Measurements from ENCODE around the gene CCDC40. TPM values are rescaled to one million over a fixed set of nuclear protein-coding genes. Genes with fewer than 3 reads are reported as not detected.
"Not testable (repeated sequence)": the region's sequence is repeated elsewhere in the genome, so short reads cannot be mapped to it uniquely, and the experiment has no call there.

CCDC40 gene
- total RNA-seq, 1 donor from 2014 or later, result 9.0 TPM

DNA sequence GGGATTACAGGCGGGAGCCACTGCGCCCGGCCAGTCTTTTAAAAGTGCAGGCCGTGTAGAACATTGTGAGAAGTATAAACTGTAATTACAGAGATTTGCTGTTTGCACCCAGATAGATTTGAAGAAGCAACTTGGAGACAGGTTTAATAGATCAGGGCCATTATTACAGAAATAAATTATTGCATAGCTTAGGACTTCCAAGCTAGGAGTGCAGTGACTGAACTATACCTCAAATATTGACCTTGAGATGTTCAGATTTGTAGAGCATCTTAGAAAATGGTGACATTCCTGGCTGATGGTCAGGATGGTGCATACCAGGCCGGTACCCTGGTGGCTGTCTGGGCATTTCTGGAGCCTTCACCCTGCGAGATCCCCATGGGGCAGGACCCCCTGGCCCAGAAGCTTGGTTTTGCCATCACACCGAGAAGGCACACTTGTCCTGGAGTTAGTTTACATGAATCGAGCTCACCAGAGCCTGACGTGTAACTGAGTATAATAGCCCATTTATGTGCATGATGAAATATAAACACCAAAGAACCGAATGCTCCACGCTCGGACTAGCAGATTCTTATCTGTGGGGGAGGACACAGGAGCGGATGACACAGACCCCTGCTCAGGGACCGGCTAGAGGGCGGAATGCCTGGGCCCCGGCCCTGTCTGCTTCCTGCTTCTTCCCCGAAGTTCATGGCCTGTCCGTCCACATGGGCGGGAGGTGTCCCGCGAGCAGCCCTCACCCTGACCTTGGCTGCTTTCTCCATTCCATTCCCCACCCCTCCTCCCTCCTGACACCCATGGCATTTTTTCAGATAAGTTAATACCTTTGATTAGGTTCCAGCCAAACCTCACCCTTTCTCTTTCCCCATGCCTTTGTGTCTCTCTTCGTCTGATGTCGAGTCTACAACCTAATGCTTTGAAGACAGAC is 32.1 kb downstream of the CCDC40 start:
- intact Hi-C loops (cut with DNase I), result no loop called here
- DNase-seq (ENCODE audit: low spot score), result no peak

DNA sequence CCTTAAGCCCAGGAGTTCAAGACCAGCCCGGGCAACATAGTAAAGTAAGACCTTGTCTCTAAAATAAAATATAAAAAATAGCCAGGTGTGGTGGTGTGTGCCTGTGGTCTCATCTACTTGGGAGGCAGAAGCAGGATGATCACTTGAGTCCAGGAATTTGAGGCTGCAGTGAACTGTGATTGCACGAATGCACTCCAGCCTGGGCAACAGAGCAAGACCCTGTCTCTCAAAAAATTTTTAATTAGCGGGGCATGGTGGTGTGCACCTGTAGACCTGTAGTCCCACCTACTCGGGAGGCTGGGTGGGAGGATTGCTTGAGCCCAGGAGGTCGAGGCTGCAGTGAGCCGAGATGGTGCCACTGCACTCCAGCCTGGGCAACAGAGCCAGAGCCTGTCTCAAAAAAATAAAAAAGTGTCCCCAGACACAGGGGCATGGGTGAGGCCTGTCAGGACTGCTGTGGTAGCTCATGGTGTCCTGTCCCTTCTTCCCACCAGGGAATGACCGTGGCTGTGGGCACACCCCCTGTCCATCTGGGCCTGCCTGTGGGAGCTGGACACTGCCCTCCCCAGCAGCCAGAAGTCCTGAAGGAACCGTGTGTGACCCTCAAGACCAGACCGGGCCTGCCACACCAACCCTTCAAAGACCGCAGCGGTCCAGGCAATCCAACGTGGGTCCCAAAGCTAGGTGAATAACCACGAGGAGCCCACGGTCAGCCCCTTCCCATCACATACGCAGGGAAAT is 34.1 kb downstream of the CCDC40 start:
- intact Hi-C loops (cut with DNase I), result no loop called here
- no peak for DNase-seq (ENCODE audit: low spot score)

DNA sequence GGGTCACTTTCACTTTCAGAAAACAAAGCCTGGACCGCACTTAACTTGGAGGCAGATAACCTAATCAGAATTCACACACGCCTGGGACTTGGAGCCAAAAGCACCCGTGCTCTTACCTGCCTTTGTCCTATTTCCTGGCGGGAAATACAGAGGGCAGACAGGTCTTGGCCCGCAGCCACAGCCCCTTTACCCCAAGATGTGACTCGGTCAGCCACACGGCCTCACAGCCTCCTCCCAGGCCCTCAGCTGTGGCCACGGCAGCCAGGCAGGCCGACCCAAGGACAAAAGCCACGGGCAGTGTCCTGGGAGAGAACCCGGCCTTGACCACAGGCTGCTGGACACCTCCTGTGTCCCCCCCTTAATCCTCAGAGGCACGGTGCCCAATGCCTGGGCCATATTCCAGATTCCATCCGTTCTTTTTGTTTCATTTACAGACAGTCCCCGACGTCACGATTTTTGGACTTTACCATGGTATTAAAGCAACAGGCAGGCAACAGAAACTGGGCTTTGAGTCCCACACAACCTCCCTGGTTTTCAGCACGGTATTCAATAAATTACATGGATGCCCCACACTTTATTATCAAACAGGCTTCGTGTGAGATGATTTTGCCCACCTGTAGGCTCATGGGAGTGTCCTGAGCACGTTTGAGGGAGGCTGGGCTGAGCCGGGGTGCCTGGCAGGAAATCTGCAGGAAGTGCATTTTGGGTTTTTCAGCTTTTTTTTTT is 34.8 kb downstream of the CCDC40 start:
- intact Hi-C loops (cut with DNase I), result no loop called here
- DNase-seq (ENCODE audit: low spot score), result peak; percentile 77

DNA sequence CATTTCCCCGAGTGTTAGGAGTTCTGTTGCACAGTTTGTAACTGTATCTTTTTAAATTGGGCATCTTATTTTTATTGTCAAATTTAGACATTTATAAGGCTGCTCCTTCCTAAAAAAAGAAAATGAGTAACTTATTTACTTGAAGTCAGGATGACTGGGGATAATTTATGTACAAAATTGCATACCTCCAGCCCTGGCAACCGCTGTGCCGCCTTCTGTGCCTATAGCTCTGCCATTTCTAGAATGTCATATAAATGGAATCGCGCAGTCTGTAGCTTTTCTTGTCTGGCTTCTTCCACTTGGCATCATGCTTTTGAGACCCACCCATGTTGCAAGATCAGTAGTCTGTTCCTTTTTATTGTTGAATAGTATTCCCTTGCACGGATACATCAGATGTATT is 36.0 kb downstream of the CCDC40 start:
- no peak for DNase-seq (ENCODE audit: low spot score)
- intact Hi-C loops (cut with DNase I), result no loop called here

DNA sequence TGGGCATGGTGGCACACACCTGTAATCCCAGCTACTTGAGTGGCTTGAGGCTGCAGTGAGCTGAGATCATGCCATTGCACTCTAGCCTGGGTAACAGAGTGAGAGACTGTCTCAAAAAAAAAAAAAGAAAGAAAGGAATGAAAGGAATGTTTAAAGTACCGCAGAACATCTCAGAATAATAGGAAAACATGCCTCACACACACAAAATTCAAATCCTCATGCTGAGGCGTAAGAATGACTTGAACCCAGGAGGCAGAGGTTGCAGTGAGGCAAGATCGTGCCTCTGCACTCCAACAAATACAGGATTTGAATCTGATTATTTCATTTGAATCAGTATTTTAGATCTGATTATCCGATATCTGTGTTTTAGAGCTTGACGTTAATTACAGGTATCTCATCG is 43.6 kb downstream of the CCDC40 start:
- intact Hi-C loops (cut with DNase I), result loop anchor here (5.0 kb wide), 1 partner anchor 73 kb away; no protein-coding TSS in a partner anchor
- no peak for DNase-seq (ENCODE audit: low spot score)

DNA sequence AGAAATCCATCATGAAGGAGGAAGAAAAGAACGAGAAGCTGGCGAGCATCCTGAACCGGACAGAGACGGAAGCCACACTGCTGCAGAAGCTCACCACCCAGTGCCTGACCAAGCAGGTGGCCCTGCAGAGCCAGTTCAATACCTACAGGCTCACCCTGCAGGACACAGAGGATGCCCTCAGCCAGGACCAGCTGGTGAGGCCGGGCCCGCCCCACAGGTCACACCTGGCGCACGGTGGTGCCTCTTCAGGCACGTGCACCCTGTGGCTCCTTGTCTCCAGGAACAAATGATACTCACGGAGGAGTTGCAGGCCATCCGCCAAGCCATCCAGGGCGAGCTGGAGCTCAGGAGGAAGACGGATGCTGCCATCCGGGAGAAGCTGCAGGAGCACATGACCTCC is 45.2 kb downstream of the CCDC40 start:
- DNase-seq (ENCODE audit: low spot score), result no peak
- intact Hi-C loops (cut with DNase I), result loop anchor here (5.0 kb wide), 1 partner anchor 74 kb away; no protein-coding TSS in a partner anchor

DNA sequence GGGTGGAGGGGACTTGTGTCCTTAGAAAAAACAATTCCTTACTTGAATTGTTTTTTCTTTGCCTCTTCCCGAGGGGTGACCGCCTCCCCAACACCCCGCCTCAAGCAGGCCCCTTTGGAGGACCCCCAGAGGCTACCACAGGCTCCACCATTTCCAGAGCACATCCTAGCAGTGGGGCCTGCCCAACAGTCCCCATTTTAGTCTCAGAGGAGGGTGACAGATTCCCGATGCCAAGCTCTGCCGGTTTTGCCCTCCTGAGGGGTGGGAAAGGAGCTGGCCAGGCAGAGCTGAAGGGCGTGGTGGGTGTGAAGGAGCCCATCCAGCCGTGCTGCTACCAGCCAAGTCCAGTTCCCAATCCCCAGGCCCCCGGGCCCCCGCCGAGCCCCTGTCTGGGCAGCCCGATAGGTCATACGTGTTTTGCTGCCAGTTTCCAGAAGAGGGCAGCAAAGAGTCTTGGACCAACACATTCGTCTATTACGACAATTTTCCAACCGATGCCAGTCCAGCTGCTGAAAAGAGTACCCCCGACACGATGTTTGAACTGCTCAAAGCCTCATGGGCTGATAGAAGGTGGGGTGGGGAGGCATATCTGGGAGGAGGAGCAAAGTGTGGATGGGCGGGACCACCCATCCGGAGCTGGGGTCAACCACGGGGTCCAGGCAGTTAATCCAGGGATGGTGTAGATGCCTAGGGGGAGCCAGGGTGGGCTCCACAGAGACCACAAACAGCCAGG is 46.1 kb downstream of the CCDC40 start:
- intact Hi-C loops (cut with DNase I), result loop anchor here (5.0 kb wide), 1 partner anchor 75 kb away; no protein-coding TSS in a partner anchor
- no peak for DNase-seq (ENCODE audit: low spot score)

DNA sequence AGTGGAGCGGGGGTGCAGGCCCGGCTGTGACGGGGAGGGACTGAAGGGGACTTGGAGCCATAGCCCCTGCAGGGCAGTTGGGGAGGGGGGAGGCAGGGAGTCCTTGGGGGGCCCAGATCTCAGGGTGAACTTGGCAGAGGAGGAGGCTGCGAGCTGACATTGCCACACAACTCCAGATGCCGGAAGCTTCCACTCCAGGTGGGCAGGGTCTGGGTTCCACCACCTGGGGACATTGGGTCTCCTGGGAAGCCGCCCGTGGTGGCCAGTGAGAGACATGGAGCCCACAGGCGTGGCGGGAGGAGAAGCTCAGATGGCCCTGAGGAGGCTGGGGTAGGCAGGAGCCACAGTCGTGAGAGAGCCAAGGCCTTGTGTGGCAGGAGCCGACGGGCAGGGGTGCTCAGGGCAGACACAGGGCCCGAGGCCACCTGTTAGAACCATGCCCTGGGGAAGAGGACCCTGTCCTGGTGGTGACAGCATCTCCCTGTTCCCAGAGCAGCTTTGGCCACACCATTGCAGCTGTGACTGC is 46.8 kb downstream of the CCDC40 start:
- intact Hi-C loops (cut with DNase I), result loop anchor here (5.0 kb wide), 1 partner anchor 76 kb away; no protein-coding TSS in a partner anchor
- DNase-seq (ENCODE audit: low spot score), result no peak

DNA sequence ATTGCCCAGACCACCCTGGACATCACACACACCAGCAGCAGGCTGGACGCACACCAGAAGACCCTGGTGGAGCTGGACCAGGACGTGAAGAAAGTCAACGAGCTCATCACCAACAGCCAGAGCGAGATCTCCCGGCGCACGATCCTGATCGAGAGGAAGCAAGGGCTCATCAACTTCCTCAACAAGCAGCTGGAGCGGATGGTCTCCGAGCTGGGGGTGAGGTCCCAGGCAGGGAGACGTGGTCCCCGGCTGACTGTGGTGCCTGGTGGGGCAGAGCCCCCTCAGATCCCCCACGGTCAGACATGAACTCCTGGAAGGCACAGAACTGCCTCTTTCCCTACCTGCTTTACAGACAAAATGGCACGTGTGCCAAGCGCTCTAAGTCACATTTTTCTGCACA is 48.3 kb downstream of the CCDC40 start:
- intact Hi-C loops (cut with DNase I), result loop anchor here (5.0 kb wide), 1 partner anchor 77 kb away; no protein-coding TSS in a partner anchor
- DNase-seq (ENCODE audit: low spot score), result no peak

DNA sequence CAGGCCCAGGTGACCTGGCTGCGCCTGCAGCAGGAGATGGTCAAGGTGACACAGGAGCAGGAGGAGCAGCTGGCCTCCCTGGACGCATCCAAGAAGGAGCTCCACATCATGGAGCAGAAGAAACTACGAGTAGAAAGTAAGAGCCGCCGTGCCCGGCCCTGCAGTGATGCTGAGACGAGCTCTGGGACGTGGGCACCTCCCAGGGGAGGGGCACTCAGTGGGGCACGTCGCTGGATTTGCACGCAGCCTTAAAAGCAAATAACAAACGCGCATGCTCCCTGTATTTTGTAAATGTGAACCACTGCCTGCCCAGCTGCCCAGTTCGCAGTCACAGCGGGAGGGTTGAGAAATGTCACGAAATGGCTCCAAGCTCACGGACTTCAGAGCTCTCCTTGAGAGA is 49.6 kb downstream of the CCDC40 start:
- no peak for DNase-seq (ENCODE audit: low spot score)
- intact Hi-C loops (cut with DNase I), result no loop called here

DNA sequence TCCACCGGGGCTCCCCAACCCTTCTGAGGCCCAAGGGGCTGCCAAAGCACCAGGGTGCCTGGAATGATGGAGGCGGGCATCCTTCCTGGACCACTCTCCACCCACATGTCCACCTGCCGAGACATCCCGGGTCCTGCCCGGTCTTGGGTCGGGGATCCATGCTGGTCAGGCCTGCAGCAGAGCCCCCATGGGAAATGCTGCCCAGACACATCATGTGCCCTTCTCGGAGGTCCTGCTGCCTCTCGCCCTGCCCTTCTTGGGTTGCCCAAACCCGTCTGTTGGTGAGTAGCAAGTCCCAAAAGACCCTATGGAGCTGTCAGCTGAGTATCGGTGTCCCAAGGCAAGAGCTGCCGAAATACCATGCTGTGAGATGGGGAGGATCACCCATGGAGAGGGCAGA is 50.2 kb downstream of the CCDC40 start:
- no peak for DNase-seq (ENCODE audit: low spot score)
- intact Hi-C loops (cut with DNase I), result no loop called here

DNA sequence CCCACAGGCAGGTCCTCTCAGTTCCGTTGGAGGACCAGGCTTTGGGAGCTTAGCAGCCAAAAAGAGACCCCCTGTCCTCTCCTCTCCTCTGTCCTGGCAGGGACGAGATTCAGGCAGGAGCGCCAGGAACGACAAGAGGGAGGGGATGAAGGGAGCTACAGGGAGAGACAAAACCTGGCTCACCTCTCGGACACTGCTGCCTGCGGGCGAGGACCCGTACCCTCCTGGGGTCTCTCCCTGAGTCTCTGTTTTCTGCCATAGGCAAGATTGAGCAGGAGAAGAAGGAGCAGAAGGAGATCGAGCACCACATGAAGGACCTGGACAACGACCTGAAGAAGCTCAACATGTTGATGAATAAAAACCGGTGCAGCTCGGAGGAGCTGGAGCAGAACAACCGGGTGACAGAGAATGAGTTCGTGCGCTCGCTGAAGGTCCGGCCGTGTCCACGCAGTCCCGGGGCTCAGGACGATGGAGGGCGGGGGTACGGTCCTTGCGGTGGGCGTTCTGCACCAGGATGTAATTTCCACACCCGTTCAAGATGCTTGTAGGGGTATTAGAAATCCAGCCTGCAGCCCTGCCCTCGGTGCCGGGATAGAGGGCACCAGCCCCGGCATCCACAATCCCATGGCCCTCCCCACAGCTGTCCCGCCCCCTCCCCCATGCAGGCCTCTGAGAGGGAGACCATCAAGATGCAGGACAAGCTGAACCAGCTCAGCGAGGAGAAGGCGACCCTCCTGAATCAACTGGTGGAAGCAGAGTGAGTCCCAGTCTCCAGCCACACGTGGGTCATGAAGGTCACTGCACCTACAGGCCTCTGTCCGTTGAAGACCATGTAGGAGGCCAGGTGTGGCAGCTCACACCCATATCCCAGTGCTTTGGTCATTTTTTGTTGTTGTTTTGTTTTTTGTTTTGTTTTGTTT is 51.2 kb downstream of the CCDC40 start:
- intact Hi-C loops (cut with DNase I), result no loop called here
- no peak for DNase-seq (ENCODE audit: low spot score)

DNA sequence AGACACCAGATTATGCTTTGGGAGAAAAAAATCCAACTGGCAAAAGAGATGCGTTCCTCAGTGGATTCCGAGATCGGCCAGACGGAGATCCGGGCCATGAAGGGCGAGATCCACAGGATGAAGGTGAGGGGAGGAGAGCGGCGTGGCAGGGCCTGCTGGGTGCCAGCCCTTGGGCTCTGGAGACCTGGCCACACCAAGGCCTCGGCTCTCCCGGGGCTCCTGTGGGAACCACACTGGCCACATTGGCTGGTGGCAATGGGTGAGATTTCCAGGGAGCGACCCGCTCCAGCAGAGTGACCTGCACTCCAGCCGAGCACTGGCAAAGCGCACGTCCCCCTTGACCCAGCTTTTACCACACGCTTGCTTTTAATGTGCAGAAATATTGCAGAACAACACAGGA is 53.3 kb downstream of the CCDC40 start:
- DNase-seq (ENCODE audit: low spot score), result no peak
- intact Hi-C loops (cut with DNase I), result no loop called here

DNA sequence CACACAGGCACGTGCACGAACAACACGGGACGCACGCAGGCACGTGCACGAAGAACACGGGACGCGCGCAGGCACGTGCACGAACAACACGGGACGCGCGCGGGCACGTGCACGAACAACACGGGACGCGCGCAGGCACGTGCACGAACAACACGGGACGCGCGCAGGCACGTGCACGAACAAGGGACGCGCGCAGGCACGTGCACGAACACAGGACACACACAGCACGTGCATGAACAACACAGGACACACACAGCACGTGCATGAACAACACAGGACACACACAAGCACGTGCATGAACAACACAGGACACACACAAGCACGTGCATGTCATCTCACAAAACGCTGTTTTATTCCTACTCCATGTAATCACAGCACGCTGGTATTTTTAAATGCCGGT is 53.7 kb downstream of the CCDC40 start:
- intact Hi-C loops (cut with DNase I); DNase-seq (ENCODE audit: low spot score): not testable (repeated sequence)

DNA sequence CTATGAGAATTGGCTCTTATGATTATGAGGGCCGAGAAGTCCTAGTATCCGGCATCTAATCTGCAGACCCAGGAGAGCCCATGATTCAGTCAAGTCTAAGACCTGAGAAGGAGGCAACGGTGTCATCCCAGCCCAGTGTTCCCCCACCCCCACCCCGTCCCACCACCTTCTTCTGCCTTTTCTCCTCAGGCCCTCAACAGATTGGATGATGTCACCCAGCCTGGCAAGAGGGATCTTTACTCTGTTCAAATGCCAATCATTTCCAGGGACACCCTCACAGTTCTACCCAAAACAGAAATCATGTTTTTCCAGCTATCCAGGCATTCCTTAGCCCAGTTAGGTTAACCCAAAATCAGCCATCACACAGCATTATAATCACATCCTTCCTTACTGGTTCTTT is 54.9 kb downstream of the CCDC40 start:
- DNase-seq (ENCODE audit: low spot score), result no peak
- intact Hi-C loops (cut with DNase I), result no loop called here

DNA sequence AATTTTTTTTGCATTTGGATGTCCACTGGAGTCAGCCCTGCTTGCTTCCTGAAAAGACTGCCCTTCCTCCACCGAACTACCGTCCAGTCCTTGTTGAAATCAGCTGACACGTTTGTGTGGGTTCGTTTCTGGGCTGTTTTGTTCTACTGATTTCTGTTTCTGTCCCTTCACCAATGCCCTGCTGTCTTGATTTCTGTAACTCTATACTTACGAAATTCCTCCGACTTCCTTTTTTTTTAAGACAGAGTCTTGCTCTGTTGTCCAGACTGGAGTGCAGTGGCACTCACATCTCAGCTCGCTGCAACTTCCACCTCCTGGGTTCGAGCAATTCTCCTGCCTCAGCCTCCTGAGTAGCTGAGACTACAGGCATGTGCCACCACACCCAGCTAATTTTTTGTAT is 56.5 kb downstream of the CCDC40 start:
- no peak for DNase-seq (ENCODE audit: low spot score)
- intact Hi-C loops (cut with DNase I), result no loop called here

DNA sequence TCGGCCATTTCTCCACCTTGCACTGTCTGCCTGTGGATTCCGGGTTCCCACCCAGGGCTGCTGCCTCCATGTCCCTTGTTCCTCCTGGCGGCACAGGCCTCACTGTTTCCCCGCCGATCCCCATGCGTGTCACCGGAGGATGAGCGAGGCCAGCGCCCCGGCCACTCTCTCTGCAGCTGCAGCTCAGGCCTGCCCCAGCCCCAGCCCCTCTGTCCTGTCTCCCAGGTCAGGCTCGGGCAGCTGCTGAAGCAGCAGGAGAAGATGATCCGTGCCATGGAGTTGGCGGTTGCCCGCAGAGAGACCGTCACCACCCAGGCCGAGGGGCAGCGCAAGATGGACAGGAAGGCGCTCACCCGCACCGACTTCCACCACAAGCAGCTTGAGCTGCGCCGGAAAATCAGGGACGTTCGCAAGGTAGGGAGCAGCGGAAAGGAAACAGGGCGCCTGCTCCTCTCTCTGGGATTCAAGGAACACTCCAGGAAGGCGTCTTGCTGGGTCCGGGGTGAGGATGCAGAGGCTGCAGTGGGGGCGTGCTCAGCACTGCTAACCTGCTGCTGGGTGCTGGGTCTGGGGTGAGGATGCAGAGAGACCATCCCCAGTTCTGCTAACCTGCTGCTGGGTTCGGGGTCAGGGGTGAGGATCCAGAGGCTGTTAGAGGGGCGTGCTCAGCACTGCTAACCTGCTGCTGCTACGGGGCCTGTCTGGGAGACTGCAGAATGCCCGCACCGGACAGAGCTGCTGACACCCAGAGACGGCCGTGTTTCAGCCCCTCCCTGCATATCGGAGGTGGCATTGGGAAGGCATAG is 58.8 kb downstream of the CCDC40 start:
- DNase-seq (ENCODE audit: low spot score), result no peak
- intact Hi-C loops (cut with DNase I), result no loop called here

All from cardiac septum (tissue), 1 donor.